NCI-H446 treated with DMSO at 0.1 percent for 48 hours (cell line): Measurements from ENCODE around the gene EMC1.
"Not testable (repeated sequence)": the region's sequence is repeated elsewhere in the genome, so short reads cannot be mapped to it uniquely, and the experiment has no call there.

Source experiments
- DNase-seq: peaks from one replicate; lab custom pipeline; 2025; lab: John Stamatoyannopoulos, UW

The EMC1 gene

GRCh38 chr1:19190468-19190867, 60.9 kb downstream of the EMC1 start:
- DNase-seq = no peak

- DNase-seq = no peak
Observed at GRCh38 chr1:19189270-19189669, 62.1 kb downstream of the EMC1 start.

DNA sequence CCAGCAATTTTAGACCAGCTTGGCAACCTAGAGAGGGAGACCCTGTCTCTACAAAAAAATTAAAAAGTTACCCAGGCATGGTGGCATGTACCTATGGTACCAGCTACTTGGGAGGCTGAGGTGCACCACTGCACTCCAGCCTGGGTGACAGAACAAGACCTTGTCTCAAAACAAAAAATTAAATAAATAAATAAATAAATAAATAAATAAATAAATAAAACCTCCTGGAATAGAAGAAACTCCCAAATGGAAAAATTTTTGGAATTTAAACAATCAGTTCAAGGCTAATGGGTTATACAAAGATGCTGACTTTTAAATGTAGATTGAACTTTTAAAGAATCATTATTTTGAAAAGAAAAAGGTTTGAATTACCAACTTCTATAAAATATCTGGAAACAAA, 63.5 kb downstream of the EMC1 start:
- no peak for DNase-seq

- DNase-seq = no peak
Observed at GRCh38 chr1:19186001-19186400, 65.3 kb downstream of the EMC1 start.

- no peak for DNase-seq
Observed at GRCh38 chr1:19182223-19182622, 69.1 kb downstream of the EMC1 start.

- not testable (repeated sequence) for DNase-seq
Observed at GRCh38 chr1:19180265-19180657, 71.1 kb downstream of the EMC1 start.

DNA sequence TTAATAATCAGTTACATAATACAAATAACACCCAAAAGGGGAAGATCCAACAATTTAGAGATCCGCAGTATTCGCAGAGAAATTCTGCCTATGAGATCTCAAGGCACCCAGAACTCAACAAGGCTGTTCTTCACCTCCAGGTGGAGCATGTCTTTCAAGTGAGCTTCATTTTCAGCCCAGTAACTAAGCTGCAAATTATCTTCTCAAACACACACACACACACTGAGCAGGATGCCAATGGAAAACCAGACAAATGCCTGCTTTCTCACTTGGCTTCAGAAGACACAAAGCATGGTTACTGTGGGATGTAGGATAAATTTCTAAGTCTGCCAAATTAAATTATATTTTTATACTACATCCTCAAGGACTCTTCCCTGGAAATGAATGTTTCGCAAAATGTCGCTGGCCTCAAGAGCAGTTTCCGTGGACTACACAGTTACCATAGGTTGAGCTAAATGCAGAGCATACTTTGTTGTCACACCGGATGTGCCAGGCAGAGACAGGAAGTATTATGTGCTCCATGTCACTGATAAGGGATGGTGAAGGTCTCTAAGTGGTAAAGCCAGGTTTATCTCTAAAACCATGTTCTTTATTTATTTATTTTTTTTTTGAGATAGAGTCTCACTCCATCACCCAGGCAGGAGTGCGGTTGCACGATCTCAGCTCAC, 71.6 kb downstream of the EMC1 start:
- DNase-seq = no peak

DNA sequence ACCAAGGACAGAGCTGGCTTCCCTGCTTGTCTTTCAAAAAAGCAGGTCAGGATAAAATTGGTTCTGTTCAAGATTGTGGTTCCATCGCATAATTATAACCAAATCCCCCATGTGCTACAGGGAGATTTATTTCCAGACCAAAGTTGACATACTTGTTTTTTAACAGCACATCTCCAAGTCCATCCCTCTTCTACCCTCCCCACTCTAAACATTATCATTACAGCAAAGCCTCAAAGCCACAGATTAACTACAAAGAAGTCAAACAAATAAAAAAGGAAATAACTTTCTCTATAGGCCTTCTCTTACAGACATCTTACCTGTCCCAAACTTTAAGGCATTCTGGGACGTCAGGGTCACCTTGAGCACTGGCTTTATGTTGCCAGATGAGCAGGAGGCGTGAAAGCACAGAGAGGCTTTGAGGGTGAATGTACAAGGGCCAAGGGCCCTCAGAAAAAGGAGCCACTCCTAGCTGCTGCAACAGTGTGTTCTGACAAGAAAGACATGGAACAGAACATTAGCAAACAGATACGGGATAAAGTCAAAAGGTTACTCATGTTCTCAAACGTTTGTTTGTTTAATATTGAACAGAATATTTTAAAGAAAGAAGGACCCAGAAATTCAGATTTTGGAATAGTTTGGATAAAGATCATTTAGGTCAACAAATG, 72.5 kb downstream of the EMC1 start:
- no peak for DNase-seq

- DNase-seq = no peak
Observed at GRCh38 chr1:19177811-19178210, 73.5 kb downstream of the EMC1 start.

DNA sequence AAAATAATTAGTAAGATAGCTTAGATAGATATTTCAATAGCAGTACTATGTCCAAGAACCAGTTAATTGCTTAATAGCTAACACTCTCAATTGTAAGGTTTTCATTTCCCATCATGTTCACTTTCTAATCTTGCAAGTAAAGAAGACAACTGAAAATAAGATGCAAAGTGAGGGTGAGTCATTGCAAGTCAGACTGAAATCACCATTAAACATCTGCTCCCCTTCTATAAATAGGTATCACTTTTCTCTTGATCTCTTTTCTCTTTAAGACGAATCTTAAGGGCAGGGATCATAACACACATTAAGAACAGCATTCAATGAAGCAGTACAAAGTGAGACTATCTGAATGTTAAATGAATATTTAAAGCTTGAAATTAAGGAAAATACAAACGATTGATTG, 81.7 kb downstream of the EMC1 start:
- no peak for DNase-seq

DNA sequence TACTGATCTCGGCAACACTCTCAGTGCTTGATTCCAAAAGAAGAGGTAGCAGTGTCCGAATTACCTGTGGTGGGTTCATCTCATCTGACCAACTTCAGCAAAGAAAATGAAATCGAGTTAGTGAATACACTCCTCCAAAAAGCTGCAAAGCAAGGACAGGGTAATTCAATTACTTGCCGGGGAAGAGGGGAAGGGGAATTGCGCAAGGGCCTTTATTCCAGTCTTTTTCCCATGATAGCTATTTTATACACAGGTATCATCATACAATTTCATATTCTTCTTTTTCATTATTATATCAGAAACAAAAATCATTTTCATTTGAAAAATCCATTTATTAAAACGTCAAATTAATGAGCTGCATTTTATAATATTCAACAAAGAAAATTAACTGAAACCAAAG, 84.2 kb downstream of the EMC1 start:
- DNase-seq = no peak

DNA sequence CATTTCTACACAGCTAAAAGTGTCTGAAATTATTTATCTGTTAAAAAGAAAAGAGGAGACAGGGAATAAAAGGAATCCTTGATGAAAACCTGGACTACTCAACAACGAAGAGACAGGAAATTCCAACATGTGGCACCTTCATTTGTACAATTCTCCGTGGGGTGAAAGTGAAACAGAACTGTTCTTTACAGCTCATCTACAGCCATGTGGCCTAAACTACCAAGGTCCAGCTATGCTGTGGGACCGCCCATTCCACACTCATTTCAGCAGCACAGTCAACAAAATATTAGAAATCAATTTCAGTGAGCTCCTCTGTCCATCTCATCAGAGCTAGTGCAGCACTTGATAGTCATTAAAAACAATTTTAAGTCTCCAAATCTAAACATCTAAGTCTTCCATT, 85.3 kb downstream of the EMC1 start:
- no peak for DNase-seq
